ENCODE results near the gene NDFIP2.

Gene NDFIP2

DNA sequence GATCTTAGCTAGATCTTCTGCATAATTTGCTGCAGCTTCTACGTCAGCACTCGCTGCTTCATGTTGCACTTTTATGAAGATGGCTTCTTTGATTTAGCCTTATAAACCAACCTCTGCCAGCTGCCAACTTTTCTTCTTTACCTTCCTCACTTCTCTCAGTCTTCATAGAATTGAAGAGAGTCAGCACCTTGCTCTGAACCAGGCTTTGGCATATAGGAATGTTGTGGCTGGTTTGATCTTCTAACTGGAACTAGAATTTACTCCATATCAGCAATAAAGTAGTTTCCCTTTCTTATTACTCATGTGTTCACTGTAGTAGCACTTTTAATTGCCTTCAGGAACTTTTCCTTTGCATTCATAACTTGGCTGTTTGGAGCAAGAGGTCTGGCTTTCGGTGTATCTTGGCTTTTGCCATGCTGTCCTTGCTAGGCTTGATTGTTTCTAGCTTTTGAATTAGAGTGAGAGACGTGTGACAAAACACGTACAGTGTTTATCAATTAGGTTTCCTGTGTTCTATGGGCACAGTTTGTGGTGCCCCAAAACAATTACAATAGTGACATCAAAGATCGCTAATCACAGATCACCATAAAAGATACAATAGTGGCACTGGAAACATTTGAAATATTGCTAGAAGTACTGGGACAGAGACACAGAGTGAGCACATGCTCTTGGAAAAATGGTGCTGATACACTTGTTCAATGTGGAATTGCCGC is 50.7 kb downstream of the NDFIP2 start:
- TF ChIP-seq, protein P1, sequence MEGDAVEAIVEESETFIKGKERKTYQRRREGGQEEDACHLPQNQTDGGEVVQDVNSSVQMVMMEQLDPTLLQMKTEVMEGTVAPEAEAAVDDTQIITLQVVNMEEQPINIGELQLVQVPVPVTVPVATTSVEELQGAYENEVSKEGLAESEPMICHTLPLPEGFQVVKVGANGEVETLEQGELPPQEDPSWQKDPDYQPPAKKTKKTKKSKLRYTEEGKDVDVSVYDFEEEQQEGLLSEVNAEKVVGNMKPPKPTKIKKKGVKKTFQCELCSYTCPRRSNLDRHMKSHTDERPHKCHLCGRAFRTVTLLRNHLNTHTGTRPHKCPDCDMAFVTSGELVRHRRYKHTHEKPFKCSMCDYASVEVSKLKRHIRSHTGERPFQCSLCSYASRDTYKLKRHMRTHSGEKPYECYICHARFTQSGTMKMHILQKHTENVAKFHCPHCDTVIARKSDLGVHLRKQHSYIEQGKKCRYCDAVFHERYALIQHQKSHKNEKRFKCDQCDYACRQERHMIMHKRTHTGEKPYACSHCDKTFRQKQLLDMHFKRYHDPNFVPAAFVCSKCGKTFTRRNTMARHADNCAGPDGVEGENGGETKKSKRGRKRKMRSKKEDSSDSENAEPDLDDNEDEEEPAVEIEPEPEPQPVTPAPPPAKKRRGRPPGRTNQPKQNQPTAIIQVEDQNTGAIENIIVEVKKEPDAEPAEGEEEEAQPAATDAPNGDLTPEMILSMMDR (IDR thresholded peaks at IDR 0.05; ENCODE audit: borderline replicate concordance, insufficient read depth, low read depth, low read length) = no peak
- no peak overlapping the region for H3K4me3 ChIP-seq (ENCODE audit: low read depth, low read length)

DNA sequence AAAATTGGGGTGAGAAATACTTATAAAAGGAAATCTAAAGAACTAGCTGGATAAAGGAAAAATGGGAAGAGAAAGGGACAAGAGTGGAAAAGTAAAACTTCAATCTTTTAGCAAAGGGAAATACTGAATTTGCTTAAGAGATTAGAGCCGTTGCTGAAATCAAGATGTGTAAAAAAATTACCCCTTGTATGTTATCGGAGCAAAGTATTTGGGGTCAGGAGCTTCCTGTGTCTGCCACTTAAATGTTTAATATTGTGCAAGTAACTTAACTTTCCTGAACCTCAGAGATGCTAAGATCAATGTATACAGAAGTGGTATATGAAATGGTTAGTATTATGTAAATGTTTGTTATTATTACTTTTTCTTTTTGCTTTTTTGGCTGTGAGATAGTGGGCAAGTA is 51.6 kb downstream of the NDFIP2 start:
- no peak overlapping the region for H3K4me3 ChIP-seq (ENCODE audit: low read depth, low read length)
- TF ChIP-seq, protein P1 (IDR thresholded peaks at IDR 0.05; ENCODE audit: borderline replicate concordance, insufficient read depth, low read depth, low read length) = no peak

DNA sequence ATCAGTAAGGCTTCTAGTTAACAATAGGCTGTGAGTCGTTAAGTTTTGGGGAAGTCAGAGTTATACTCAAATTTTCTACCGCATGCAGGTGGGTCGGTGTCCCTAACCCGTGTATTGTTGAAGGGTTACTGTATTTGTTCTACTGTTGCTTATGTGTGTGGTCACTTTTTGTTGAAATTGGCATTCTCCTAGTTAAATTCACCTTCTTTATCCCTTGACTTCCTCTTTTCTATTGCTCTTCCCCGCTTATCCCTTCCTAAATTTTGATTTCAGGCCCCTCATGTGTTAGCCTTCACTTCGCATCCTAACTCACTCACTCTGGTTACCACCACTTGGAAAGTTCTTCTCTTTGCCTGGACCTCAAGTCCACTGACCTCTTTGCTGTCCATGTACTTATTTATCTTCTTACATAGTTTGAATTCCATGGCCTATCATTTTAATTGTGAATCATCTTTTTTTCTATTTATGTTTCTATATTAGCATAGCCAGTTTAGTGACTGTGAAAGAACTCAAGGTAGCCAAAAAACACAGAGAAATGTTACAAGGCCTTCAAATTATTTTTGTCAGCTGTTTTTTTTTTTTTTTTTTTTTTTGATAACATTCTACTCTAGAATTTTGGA is 52.9 kb downstream of the NDFIP2 start:
- TF ChIP-seq, protein P1 (IDR thresholded peaks at IDR 0.05; ENCODE audit: borderline replicate concordance, insufficient read depth, low read depth, low read length) = no peak
- H3K4me3 ChIP-seq (ENCODE audit: low read depth, low read length) = no peak overlapping the region

DNA sequence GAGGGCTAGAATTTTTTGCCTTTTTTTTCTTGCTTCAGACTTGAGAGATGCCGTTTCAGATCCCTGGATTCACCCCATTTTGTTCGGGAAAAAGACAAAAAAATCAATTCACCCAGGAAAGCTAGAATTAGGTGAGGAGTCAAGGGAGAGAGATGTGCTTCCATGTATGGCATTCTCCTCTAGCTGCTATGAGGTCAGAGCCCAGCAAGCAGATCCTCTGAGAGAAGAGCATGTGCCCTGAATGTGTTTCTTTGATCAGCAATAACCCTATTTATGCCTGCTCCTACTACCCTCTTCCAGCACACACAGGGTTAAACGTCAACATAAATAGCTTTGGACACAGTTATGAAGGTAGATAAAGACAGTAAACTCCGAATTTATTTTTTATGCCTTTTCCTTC is 53.6 kb downstream of the NDFIP2 start:
- no peak overlapping the region for H3K4me3 ChIP-seq (ENCODE audit: low read depth, low read length)
- TF ChIP-seq, protein P1 (IDR thresholded peaks at IDR 0.05; ENCODE audit: borderline replicate concordance, insufficient read depth, low read depth, low read length) = no peak

DNA sequence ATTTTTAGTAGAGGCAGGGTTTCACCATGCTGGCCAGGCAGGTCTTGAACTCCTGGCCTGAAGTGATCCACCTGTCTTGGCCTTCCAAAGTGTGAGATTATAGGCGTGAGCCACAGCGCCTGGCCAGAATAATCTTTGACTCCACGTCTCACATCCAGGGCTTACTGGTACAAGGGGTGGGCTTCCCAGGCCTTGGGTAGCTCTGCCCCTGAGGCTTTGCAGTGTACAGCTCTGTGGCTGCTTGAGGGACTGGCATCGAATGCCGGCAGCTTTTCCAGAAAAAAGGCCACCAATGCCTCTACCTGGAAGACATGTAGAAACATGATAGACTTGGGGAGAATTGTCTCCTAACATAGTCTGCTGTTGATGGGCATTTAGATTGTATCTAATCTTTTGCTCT is 57.8 kb downstream of the NDFIP2 start:
- TF ChIP-seq, protein P1 (IDR thresholded peaks at IDR 0.05; ENCODE audit: borderline replicate concordance, insufficient read depth, low read depth, low read length) = no peak
- H3K4me3 ChIP-seq (ENCODE audit: low read depth, low read length) = no peak overlapping the region

DNA sequence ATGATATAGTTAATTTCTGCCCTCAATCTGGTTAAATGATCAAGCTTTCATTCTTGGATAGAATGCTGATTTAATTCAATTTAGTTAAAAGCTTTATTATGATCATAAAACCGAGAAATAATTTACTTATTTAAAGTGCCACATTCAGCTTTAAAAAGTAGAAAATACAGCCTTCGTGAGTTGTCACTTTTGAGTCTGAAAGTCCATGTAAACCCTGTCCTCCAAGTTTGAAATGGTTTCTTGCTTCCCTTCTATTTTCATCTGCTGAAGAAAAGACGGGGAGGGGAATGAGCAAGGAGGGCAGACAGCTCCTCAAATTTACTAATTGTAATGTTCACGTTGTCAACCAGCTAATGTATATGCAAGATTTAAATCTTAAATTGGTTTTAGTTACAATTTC is 59.5 kb downstream of the NDFIP2 start:
- no peak overlapping the region for H3K4me3 ChIP-seq (ENCODE audit: low read depth, low read length)
- TF ChIP-seq, protein P1 (IDR thresholded peaks at IDR 0.05; ENCODE audit: borderline replicate concordance, insufficient read depth, low read depth, low read length) = no peak

Measured in GM12875 (cell line).